Uterus (tissue), 4 donors: Measurements from ENCODE around the gene PRMT2. TPM values are rescaled to one million over a fixed set of nuclear protein-coding genes. Genes with fewer than 3 reads are reported as not detected.

ENCODE experiments used
- DNase-seq, 2 donors: peaks; one replicate each; pipeline ENCODE4 v3.0.0-alpha.2; 2019 to 2020
- H3K27ac ChIP-seq, 2 donors: fragments of 200-600 bp; sonication (generic); 1 replicate in 1 of 2; 2 replicates in 1 of 2; pipeline ENCODE4 v1.5.1; 2016 to 2018
- H3K27me3 ChIP-seq, 2 donors: fragments of 200-600 bp; sonication (generic); one replicate each; pipeline ENCODE4 v1.5.1; 2018 to 2019; ENCODE audit warnings: control low read depth in 1 of 2
- H3K36me3 ChIP-seq, 2 donors: fragments of 200-600 bp; sonication (generic); one replicate each; pipeline ENCODE4 v1.5.1; 2019; ENCODE audit warnings: control low read depth in 1 of 2
- H3K4me1 ChIP-seq, 2 donors: fragments of 200-600 bp; sonication (generic); one replicate each; pipeline ENCODE4 v1.5.1; 2018 to 2019; ENCODE audit warnings: control low read depth in 1 of 2
- H3K4me3 ChIP-seq, 2 donors: fragments of 200-600 bp; sonication (generic); 1 replicate in 1 of 2; 2 replicates in 1 of 2; pipeline ENCODE4 v1.5.1; 2018 to 2019; ENCODE audit warnings: mild to moderate bottlenecking in 1 of 2
- H3K9me3 ChIP-seq, 2 donors: fragments of 200-600 bp; sonication (generic); one replicate each; pipeline ENCODE4 v1.5.1; 2019; ENCODE audit warnings: control low read depth in 1 of 2
- POLR2A ChIP-seq, 2 donors: fragments of 450-650 bp; IDR thresholded peaks; one replicate each; pipeline ENCODE4 v1.6.1; 2016; ENCODE audit warnings: antibody characterized with exemption in 2 of 2, mild to moderate bottlenecking in 1 of 2, moderate library complexity in 1 of 2
- intact Hi-C: fragments of 100-400 bp; cut with DNase I; formaldehyde crosslinking; loops from one replicate; pipeline ENCODE4 v1.15.1; 2023; ENCODE audit warnings: low total_unique reads
- total RNA-seq, 4 donors: library from RNA; depleted of rRNA in 3 of 4; stranded (reverse); fragments of >200 nt in 3 of 4; gene quantifications; one replicate each; pipeline versions ENCODE4 v1.1.0 to v1.2.4, GENCODE V29; 2014 to 2023
- TF ChIP-seq, protein P1 (sequence below), 4 experiments: fragments of 200-600 bp in 2 of 4; fragments of 450-650 bp in 2 of 4; sonication (generic) in 2 of 4; IDR thresholded peaks; one replicate each; pipeline ENCODE4 v1.5.1; 2016 to 2019; ENCODE audit warnings: antibody characterized with exemption in 4 of 4, mild to moderate bottlenecking in 2 of 4, moderate library complexity in 1 of 4
- donor health status: DM: yes; HTN: yes; CAD: no.

The PRMT2 gene
- total RNA-seq, 4 donors from 2014 or later: 45.6 to 171 (median 76.4) TPM

DNA sequence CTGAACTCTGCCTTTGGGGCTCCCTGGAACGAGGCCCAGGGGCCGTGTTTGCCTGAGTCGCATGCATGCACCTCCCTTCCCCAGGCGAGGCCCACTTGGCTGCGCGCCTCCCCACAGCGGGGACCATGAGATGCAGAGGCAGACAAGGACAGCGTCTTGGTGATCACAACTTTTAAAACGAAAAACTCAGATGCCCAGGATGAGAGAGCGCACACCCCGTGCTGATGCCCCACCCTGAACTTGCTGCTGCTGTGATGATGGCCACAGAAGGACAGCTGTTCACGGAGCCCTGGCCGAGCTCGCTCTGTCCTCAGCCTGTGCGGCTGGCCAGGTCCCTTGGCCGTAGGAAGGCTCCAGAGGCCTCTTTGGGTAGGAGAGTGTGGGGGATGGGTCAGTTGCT is 11.4 kb upstream of the PRMT2 start:
- Histone ChIP-seq H3K9me3 (peaks cover 0 to 4% of the 10 kb centered on the region in 2 donors), H3K27me3 (no peaks in the 10 kb centered on the region), H3K4me3 (no peak overlapping the region), H3K36me3 (no peaks in the 10 kb centered on the region), H3K4me1 (no peaks in the 10 kb centered on the region), H3K27ac (no peak overlapping the region)
- no peak for DNase-seq
- TF ChIP-seq POLR2A (IDR thresholded peaks at IDR 0.05): no peak
- TF ChIP-seq, protein P1, sequence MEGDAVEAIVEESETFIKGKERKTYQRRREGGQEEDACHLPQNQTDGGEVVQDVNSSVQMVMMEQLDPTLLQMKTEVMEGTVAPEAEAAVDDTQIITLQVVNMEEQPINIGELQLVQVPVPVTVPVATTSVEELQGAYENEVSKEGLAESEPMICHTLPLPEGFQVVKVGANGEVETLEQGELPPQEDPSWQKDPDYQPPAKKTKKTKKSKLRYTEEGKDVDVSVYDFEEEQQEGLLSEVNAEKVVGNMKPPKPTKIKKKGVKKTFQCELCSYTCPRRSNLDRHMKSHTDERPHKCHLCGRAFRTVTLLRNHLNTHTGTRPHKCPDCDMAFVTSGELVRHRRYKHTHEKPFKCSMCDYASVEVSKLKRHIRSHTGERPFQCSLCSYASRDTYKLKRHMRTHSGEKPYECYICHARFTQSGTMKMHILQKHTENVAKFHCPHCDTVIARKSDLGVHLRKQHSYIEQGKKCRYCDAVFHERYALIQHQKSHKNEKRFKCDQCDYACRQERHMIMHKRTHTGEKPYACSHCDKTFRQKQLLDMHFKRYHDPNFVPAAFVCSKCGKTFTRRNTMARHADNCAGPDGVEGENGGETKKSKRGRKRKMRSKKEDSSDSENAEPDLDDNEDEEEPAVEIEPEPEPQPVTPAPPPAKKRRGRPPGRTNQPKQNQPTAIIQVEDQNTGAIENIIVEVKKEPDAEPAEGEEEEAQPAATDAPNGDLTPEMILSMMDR (IDR thresholded peaks at IDR 0.05): no peak
- intact Hi-C loops: no loop called here

- Histone ChIP-seq H3K36me3 (no peaks in the 10 kb centered on the region), H3K9me3 (peaks cover 0 to 4% of the 10 kb centered on the region in 2 donors), H3K4me3 (no peak overlapping the region), H3K27me3 (no peaks in the 10 kb centered on the region), H3K4me1 (no peaks in the 10 kb centered on the region), H3K27ac (no peak overlapping the region)
- DNase-seq: no peak
- no peak for TF ChIP-seq POLR2A (IDR thresholded peaks at IDR 0.05)
- TF ChIP-seq, protein P1 (IDR thresholded peaks at IDR 0.05): no peak
- intact Hi-C loops: no loop called here
These were observed 9.7 kb upstream of the PRMT2 start for GRCh38 chr21:46625759-46626158.

GRCh38 chr21:46626536-46626935 is 8.9 kb upstream of the PRMT2 start:
- TF ChIP-seq POLR2A (IDR thresholded peaks at IDR 0.05): no peak
- TF ChIP-seq, protein P1 (IDR thresholded peaks at IDR 0.05): no peak
- H3K27me3 ChIP-seq: no peaks in the 10 kb centered on the region
- intact Hi-C loops: no loop called here
- H3K36me3 ChIP-seq: no peaks in the 10 kb centered on the region
- H3K4me3 ChIP-seq: no peak overlapping the region
- H3K27ac ChIP-seq: no peak overlapping the region
- peaks cover 0 to 4% of the 10 kb centered on the region in 2 donors for H3K9me3 ChIP-seq
- H3K4me1 ChIP-seq: no peaks in the 10 kb centered on the region
- no peak for DNase-seq

GRCh38 chr21:46626975-46627501 is 8.4 kb upstream of the PRMT2 start:
- Histone ChIP-seq H3K36me3 (no peaks in the 10 kb centered on the region), H3K4me1 (no peaks in the 10 kb centered on the region), H3K4me3 (no peak overlapping the region), H3K27me3 (no peaks in the 10 kb centered on the region), H3K9me3 (peaks cover 0 to 4% of the 10 kb centered on the region in 2 donors), H3K27ac (no peak overlapping the region)
- intact Hi-C loops: no loop called here
- no peak for DNase-seq
- TF ChIP-seq POLR2A (IDR thresholded peaks at IDR 0.05): no peak
- TF ChIP-seq, protein P1 (IDR thresholded peaks at IDR 0.05): no peak

DNA sequence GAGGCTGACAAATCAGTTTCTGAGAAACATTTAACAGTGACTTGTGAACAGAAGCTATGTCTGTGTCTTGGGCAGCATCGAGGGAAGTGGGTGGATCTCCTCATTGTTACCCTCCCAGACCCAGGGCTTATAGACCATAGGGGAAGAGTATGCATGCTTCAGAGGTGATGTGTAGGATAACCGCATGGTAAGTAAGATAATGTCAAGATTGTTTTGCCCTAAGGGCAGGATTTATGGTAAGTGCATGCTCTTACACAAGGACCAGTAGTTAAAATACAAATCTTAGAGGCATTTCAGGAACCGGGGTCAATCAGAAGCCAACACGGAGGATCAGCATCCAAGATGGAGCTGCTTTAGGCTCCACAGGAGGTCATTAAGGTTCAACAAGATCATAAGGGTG is 7.7 kb upstream of the PRMT2 start:
- no peak for TF ChIP-seq POLR2A (IDR thresholded peaks at IDR 0.05)
- TF ChIP-seq, protein P1 (IDR thresholded peaks at IDR 0.05): no peak

More for the DNA sequence above, 7.7 kb upstream of the PRMT2 start:
- no peaks in the 10 kb centered on the region for H3K27me3 ChIP-seq
- no peak overlapping the region for H3K4me3 ChIP-seq
- H3K4me1 ChIP-seq: no peaks in the 10 kb centered on the region
- no peaks in the 10 kb centered on the region for H3K36me3 ChIP-seq
- H3K27ac ChIP-seq: no peak overlapping the region
- intact Hi-C loops: no loop called here
- H3K9me3 ChIP-seq: peaks cover 0 to 4% of the 10 kb centered on the region in 2 donors
- no peak for DNase-seq
